ENCODE data around the gene VIL1.

DNA sequence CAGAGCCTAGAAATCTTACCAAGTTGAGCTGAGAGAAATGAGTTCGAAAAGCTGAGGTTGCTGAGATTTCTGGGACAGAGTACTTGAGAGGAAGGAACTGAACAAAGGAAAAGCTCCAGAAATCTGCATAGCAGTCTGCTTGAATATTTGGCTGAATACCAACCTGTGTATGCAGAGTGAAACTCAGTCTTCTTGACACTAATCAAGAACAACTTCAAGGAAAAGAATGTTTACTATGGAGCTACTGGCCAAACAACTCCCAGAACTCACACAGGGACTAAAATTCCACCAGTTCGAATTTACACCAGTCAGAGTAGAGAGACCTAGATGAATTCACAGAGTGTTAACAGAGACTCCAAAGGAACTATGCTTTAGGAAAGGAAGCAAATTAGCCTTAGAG, 82.7 kb downstream of the VIL1 start:
- TF ChIP-seq POLR2A (IDR thresholded peaks at IDR 0.05; ENCODE audit: low read length) (no peak), GATA1 (IDR thresholded peaks at IDR 0.05; ENCODE audit: low read depth, low read length) (no peak)
